ENCODE measurements around the gene GRID1. TPM values are rescaled to one million over a fixed set of nuclear protein-coding genes. Genes with fewer than 3 reads are reported as not detected.

GRID1 gene
- total and polyA plus RNA-seq, 10 of the 15 experiments (the other 5 are each of a cell fraction or from before 2014, with no cell fraction given), result 0.04 to 0.62 (median 0.08) TPM; not detected in 5

- TF ChIP-seq TBL1XR1 (IDR thresholded peaks at IDR 0.05; ENCODE audit: low read depth, low read length) (no peak), ZNF622 (IDR thresholded peaks at IDR 0.05) (no peak), NR2C1 (IDR thresholded peaks at IDR 0.05) (no peak), BACH1 (IDR thresholded peaks at IDR 0.05; ENCODE audit: borderline replicate concordance) (no peak), ZBTB33 (IDR thresholded peaks at IDR 0.05) (no peak), EP300 (IDR thresholded peaks at IDR 0.05; ENCODE audit: borderline replicate concordance in 1 of 2, control insufficient read depth in 1 of 2, low read depth in 2 of 2, low read length in 2 of 2) (no peak), SREBF2 (IDR thresholded peaks at IDR 0.05; ENCODE audit: low read length) (no peak), CUX1 (IDR thresholded peaks at IDR 0.05; ENCODE audit: insufficient replicate concordance, low read depth, low read length) (no peak), ZZZ3 (IDR thresholded peaks at IDR 0.05; ENCODE audit: control insufficient read depth, insufficient read length, low read depth) (no peak), RELA (IDR thresholded peaks at IDR 0.05; ENCODE audit: borderline replicate concordance, partially characterized antibody) (no peak)
- POLR2A ChIA-PET, result no interaction called here
- Histone ChIP-seq H3K27ac (ENCODE audit: control insufficient read depth, insufficient read depth) (no peak overlapping the region), H3K4me3 (no peak overlapping the region), H4K20me1 (ENCODE audit: control insufficient read depth, insufficient read depth) (no peaks in the 10 kb centered on the region), H3K27me3 (replicated peaks in 1 of 2; ENCODE audit: control insufficient read depth in 2 of 2, insufficient read depth in 2 of 2, low read length in 1 of 2) (no peaks in the 10 kb centered on the region; a peak in 1 of 4 replicates), H3K4me2 (ENCODE audit: control insufficient read depth, insufficient read depth) (no peak overlapping the region), H3K36me3 (ENCODE audit: control insufficient read depth in 2 of 2, insufficient read depth in 2 of 2, low read length in 1 of 2) (no peaks in the 10 kb centered on the region), H3K79me2 (ENCODE audit: control insufficient read depth, insufficient read depth, low read length) (no peaks in the 10 kb centered on the region), H3K4me1 (ENCODE audit: control insufficient read depth, insufficient read depth, low read length) (no peaks in the 10 kb centered on the region), H3K9ac (ENCODE audit: control insufficient read depth, insufficient read depth, low read length) (no peak overlapping the region), H3K9me3 (replicated peaks; ENCODE audit: control insufficient read depth, insufficient read depth, low read length) (no peaks in the 10 kb centered on the region), H2AFZ (ENCODE audit: control insufficient read depth, low read depth, low read length) (no peak overlapping the region)
- RAD21 ChIA-PET (ENCODE audit: unreplicated experiment), result no interaction called here
- FAIRE-seq (no peak), ATAC-seq (no peak), DNase-seq (ENCODE audit: low read depth, low spot score) (no peak)
- in situ Hi-C loops (cut with MboI), result no loop called here
- CTCF ChIA-PET, result no interaction called here
- WGBS (ENCODE audit: insufficient coverage, insufficient replicate concordance, low lambda C conversion rate, missing lambda C conversion rate), result 33% methylated on average over 3 of the region's 3 CpGs
- SMC1A ChIA-PET (ENCODE audit: uncharacterized antibody, unreplicated experiment), result no interaction called here
- intact Hi-C loops (cut with micrococcal nuclease; ENCODE audit: unreplicated experiment), result no loop called here
- no TSS peak for BruUV-seq (replicated peaks)
These were observed 478.6 kb downstream of the GRID1 start for GRCh38 chr10:85888004-85888403.
